ENCODE results near the gene CDC14A. TPM values are rescaled to one million over a fixed set of nuclear protein-coding genes. Genes with fewer than 3 reads are reported as not detected.
A peak's percentile ranks its signal among the peaks of the same experiment; 100 is the strongest.

CDC14A gene
- total and polyA plus RNA-seq, 2 donors (not counting 3 experiments of a cell fraction or from before 2014, with no cell fraction given) = 3.4 to 13.9 TPM

GRCh38 chr1:100354971-100355394 lies 2.7 kb downstream of the CDC14A start:
- Histone ChIP-seq H3K27me3 (ENCODE audit: control insufficient read depth in 2 of 2, insufficient read depth in 2 of 2, low read length in 2 of 2) (no peaks in the 10 kb centered on the region), H3K9me3 (replicated peaks; ENCODE audit: control insufficient read depth, insufficient read depth, low read length) (no peaks in the 10 kb centered on the region), H3K4me3 (replicated peaks in 1 of 3; ENCODE audit: insufficient read depth in 1 of 3, low read depth in 1 of 3, low read length in 3 of 3) (no peak overlapping the region), H3K36me3 (ENCODE audit: control insufficient read depth in 2 of 2, extremely low read depth in 1 of 2, insufficient read depth in 2 of 2, low read length in 2 of 2) (peaks cover 2% of the 10 kb centered on the region in 2 experiments), H3K27ac (ENCODE audit: insufficient read depth, low read depth, low read length) (no peak overlapping the region), H3K79me2 (ENCODE audit: control insufficient read depth, insufficient read depth, low read length) (peaks cover 26% of the 10 kb centered on the region), H3K9ac (replicated peaks; ENCODE audit: extremely low read depth, insufficient read depth, low read length) (no peak overlapping the region), H3K4me1 (ENCODE audit: control insufficient read depth, extremely low read depth, insufficient read depth, low read length) (peaks cover 31% of the 10 kb centered on the region), H3K9me1 (replicated peaks; ENCODE audit: control insufficient read depth, extremely low read depth, insufficient read depth, low read length) (no peaks in the 10 kb centered on the region), H3K4me2 (ENCODE audit: insufficient read depth, low read length) (peak overlapping the region; percentile 88), H4K20me1 (replicated peaks; ENCODE audit: control insufficient read depth, extremely low read depth, insufficient read depth, low read length) (no peaks in the 10 kb centered on the region), H2AFZ (ENCODE audit: low read depth, low read length) (no peak overlapping the region)
- intact Hi-C loops (cut with micrococcal nuclease) (loop anchor here (5.0 kb wide), 4 partner anchors 48 to 537 kb away; partner anchors contain the start of gene EXTL2), dilution Hi-C loops (cut with MboI; ENCODE audit: extremely low pct_ligation_motif_present, low sequenced_read_pairs) (no loop called here)
- FAIRE-seq (peak; percentile 44), DNase-seq (ENCODE audit: low read depth, low spot score) (peak; percentile 54)
- no TSS peak for BruUV-seq (replicated peaks)
- CTCF ChIA-PET = interaction anchor here (0.8 to 5.0 kb wide), 7 partner anchors 11 to 514 kb away, joined by 3 to 34 read pairs (median 4); no protein-coding TSS in a partner anchor
- TF ChIP-seq GATA2 (IDR thresholded peaks at IDR 0.05; ENCODE audit: insufficient read depth, insufficient read length, low read depth, low read length) = no peak
- no peak for TF ChIP-seq POLR2AphosphoS5 (IDR thresholded peaks at IDR 0.05; ENCODE audit: insufficient read depth, low read depth, low read length)
- TF ChIP-seq POLR2A (IDR thresholded peaks at IDR 0.05; ENCODE audit: low read depth, low read length) = no peak
- TF ChIP-seq, protein P1, sequence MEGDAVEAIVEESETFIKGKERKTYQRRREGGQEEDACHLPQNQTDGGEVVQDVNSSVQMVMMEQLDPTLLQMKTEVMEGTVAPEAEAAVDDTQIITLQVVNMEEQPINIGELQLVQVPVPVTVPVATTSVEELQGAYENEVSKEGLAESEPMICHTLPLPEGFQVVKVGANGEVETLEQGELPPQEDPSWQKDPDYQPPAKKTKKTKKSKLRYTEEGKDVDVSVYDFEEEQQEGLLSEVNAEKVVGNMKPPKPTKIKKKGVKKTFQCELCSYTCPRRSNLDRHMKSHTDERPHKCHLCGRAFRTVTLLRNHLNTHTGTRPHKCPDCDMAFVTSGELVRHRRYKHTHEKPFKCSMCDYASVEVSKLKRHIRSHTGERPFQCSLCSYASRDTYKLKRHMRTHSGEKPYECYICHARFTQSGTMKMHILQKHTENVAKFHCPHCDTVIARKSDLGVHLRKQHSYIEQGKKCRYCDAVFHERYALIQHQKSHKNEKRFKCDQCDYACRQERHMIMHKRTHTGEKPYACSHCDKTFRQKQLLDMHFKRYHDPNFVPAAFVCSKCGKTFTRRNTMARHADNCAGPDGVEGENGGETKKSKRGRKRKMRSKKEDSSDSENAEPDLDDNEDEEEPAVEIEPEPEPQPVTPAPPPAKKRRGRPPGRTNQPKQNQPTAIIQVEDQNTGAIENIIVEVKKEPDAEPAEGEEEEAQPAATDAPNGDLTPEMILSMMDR (IDR thresholded peaks at IDR 0.05; ENCODE audit: extremely low read depth in 1 of 2, insufficient read depth in 1 of 2, low read depth in 1 of 2, low read length in 2 of 2) = no peak
- no peak for TF ChIP-seq MYC (IDR thresholded peaks at IDR 0.05; ENCODE audit: low read depth, low read length)
- TF ChIP-seq FOS (IDR thresholded peaks at IDR 0.05; ENCODE audit: borderline replicate concordance, insufficient read depth, low read length) = no peak
- TF ChIP-seq MAX (IDR thresholded peaks at IDR 0.05; ENCODE audit: insufficient read depth, insufficient read length) = no peak
- TF ChIP-seq JUN (IDR thresholded peaks at IDR 0.05; ENCODE audit: borderline replicate concordance, insufficient read depth, insufficient read length, low read depth) = no peak
- no peak for TF ChIP-seq EZH2 (IDR thresholded peaks at IDR 0.05; ENCODE audit: borderline replicate concordance, low read depth, low read length, severe bottlenecking)
- POLR2A ChIA-PET = interaction anchor here (1.2 kb wide), 1 partner anchor 106 kb away, joined by 3 read pairs; no protein-coding TSS in a partner anchor

All from endothelial cell of umbilical vein (primary cell).